22Rv1 (cell line): ENCODE results near the gene XRN2.

Experiments
- ZFX ChIP-seq: fragments of 450-650 bp; IDR thresholded peaks from 2 replicates; pipeline ENCODE4 v1.6.1; 2017; ENCODE audit warnings: antibody characterized with exemption, borderline replicate concordance
- TF ChIP-seq, protein P1 (sequence below): fragments of 450-650 bp; IDR thresholded peaks from 2 replicates; pipeline ENCODE4 v1.5.1; 2017; ENCODE audit warnings: mild to moderate bottlenecking

DNA sequence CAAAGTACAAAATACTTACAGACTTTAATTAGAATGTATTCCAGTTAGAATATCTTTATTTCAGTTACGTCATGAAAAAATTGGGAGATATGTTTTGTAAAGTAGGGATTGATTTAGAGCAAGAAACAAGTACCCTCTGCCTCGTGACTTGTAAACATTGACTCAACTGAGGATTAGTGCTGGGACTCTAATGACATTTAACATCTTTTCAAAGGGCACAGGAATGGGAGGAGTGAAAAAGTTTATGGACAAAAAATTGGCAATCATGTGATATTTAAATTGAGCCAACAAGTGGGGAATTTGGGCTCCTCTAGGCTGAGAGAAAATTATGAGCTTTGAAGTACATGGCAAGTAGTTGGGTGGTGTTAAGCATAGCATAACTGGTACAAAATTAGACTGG lies 68.9 kb downstream of the XRN2 start:
- TF ChIP-seq, protein P1, sequence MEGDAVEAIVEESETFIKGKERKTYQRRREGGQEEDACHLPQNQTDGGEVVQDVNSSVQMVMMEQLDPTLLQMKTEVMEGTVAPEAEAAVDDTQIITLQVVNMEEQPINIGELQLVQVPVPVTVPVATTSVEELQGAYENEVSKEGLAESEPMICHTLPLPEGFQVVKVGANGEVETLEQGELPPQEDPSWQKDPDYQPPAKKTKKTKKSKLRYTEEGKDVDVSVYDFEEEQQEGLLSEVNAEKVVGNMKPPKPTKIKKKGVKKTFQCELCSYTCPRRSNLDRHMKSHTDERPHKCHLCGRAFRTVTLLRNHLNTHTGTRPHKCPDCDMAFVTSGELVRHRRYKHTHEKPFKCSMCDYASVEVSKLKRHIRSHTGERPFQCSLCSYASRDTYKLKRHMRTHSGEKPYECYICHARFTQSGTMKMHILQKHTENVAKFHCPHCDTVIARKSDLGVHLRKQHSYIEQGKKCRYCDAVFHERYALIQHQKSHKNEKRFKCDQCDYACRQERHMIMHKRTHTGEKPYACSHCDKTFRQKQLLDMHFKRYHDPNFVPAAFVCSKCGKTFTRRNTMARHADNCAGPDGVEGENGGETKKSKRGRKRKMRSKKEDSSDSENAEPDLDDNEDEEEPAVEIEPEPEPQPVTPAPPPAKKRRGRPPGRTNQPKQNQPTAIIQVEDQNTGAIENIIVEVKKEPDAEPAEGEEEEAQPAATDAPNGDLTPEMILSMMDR = no peak
- TF ChIP-seq ZFX = no peak
